GM19395 (cell line): ENCODE measurements around the gene PPP6R1.

ENCODE experiments used
- ATAC-seq: cut with Tn5 transposase; IDR thresholded peaks from one replicate; pipeline ENCODE4 v1.9.1; 2021; ENCODE audit warnings: mild to moderate bottlenecking, moderate library complexity; ENCODE audit not compliant: unreplicated experiment

Gene PPP6R1

GRCh38 chr19:55279770-55280643 lies 21.2 kb upstream of the PPP6R1 start, which contains the start of gene HSPBP1:
Gene HSPBP1, minus strand, starts transcription at chr19:55280110. Its CDS starts 502 bp downstream, at chr19:55279608.
- ATAC-seq = peak; percentile 68

GRCh38 chr19:55279340-55279739 lies 20.5 kb upstream of the PPP6R1 start:
- no peak for ATAC-seq

GRCh38 chr19:55278391-55279135 lies 19.7 kb upstream of the PPP6R1 start:
- ATAC-seq = no peak

- ATAC-seq = no peak
Measured at GRCh38 chr19:55277494-55277893, 18.7 kb upstream of the PPP6R1 start.

- ATAC-seq = peak; percentile 3
Measured at GRCh38 chr19:55276720-55277430, 18.1 kb upstream of the PPP6R1 start.

DNA sequence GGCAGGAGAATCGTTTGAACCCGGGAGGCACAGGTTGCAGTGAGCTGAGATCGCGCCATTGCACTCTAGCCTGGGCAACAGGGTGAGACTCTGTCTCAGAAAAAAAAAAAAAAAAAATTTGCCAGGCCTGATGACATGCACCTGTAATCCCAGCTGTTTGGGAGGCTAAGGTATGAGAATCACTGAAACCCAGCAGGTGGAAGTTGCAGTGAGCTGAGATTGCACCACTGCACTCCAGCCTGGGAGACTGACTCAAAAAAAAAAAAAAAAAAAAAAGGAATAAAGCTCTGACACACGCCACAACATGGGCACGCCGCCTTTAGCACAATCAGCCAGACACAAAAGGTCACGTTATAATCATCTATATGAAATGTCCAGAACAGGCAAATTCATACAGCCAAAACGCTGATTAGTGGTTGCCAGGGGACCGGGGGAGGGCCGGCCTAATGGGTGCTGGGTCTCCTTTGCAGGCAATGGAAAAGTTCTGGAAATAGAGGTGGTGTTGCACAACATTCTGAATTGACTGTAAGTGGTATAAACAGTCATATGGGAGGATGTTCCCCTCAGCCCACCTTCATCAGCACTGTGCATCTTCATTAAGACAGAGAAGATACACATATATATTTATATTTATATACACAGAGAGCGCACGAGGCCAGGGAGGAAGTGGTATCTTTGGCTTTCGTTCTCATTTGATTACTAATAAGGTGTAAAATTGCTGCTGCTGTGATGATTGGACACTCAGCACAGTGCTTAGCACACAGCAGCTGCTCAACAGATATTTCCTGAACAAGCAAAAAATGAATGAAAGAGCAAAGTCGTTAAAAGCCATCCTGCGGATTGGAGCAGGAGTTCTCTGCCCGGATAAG lies 17.3 kb upstream of the PPP6R1 start:
- ATAC-seq = peak; percentile 64

DNA sequence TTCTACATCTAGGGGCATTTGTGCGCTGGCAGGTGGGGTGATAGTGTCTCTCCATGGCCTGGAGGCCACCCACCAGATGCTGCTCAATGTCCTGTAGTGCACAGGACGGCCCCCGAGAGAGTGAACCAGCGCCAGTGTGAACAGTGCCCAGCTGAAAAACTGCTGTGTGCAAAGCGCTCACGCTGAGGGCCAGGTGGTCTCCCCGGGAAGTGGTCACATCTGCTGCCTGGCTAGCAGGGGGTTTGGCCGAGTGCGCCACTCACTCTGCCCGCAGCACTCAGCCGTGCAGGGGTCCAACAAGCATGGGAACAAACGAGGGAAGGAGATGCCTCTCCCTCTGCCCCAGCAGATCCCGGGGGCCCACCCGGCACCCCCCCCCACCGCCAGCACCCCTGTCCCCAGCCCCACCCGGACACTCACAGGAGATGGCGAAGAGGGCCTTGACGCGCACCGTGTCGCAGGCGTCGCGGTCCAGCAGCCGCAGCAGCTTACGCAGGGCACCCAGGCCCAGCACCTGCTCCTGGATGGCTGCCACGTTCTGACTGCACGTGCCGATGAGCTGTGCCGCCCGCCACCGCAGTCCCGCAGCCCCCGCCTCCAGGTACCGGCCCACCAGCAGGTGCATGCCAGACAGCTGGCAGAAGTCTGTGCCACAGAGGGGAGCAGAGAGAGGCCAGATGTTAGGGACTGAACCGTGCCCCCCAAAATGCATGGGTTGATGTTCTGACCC lies 15.3 kb upstream of the PPP6R1 start:
- ATAC-seq = no peak

DNA sequence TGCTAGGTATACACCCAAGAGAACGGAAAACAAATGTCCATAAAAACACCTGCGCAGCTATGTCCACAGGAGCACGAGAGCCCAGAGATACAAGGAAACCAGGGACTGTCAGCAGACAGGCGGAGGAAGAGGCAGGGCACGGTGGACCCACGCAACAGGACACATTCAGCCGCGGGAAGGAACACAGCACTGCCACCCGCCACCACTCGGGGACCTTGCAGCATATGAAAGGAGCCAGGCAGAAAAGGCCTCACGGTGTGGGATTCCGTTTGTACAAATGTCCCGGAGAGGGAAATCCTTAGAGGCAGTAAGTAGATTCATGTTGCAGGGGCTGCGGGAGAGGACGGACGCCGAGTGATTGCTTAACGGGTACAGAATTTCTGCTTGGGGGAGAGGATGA lies 13.3 kb upstream of the PPP6R1 start:
- no peak for ATAC-seq

DNA sequence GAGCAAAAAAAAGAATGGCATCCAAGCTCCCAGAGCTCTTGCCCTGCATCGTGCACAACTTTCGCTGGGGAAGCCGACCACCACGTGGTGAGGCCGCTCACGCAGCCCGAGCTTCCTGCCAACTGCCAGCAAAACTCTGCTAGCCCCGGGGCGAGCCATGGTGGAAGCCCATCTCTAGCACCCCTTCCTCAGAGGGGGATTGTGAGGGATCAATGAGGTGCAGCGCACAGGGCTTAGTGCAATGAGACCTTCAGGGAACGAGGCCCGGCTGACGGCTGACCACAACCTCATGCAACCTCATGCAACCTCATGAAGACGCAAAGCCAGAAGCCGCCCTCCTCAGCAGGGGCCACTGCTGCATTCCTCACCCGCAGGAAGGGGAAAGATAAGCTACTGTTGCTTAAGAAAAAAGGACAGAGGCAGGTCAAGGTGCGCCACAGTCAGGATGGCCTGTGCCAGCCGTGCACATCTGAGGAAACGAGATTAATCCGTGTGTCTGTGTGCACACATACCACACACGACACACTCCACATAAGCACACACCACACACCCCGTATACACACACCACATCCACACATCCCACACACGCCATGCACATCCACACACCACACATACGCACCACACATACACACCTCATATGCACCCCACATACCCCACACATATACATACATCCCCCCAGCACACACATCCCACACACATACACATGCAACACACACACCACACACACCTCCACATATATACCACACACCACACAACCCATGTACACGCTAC lies 11.5 kb upstream of the PPP6R1 start:
- ATAC-seq = no peak

DNA sequence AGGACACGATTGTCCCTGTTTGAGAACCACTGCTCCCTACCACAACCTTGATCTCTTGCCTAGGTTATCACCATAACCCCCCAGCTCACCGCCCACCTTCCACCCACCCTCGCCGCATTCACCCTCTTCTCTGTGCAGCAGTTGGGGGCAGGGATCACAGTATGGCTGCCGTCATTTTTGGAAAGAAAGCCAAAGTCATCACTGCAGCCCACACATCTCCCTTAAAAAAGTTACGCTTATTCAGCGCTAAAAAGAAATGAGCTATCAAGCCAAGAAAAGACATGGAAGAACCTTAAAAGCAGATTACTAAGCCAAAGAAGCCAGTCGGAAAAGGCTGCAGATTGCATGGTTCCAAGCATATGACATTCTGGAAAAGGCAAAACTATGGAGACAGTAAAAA lies 10.5 kb upstream of the PPP6R1 start:
- ATAC-seq = no peak

- no peak for ATAC-seq
Measured at GRCh38 chr19:55266840-55267239, 8.0 kb upstream of the PPP6R1 start.

DNA sequence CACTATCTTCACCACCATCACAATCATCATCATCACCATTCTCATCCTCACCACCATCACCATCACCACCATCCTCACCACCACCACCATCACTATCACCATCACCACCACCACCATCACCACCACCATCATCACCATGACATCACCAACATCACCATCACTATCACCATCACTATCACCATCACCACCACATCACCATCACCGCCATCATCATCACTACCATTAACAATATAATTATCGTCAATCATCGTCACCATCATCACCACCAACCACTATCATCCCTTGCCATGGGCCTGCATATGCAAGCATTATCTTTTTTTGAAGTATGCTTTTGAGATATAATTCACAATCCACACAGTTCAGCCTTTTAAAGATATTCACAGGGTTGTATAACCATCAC lies 7.6 kb upstream of the PPP6R1 start:
- ATAC-seq = no peak

GRCh38 chr19:55265723-55266386 lies 7.0 kb upstream of the PPP6R1 start:
- ATAC-seq = no peak

GRCh38 chr19:55265173-55265572 lies 6.4 kb upstream of the PPP6R1 start:
- ATAC-seq = no peak

DNA sequence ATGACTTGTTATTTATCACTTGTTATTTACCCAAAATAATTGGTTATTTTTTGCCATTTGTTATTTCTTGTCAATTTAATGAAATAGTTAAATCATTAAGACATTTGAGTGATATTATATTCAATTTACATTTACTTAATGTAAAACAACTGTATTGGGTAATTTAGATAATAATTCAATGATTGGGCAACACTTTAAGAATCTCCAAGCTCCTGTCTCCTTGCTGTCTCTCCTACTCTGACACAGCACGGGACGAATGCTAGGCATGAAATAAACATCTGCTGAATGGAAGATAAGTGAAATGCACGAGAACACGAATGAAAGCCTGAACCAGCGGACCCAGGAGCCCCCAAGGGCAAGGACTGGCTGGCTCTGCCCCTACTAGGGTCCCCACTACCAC lies 5.7 kb upstream of the PPP6R1 start:
- no peak for ATAC-seq

DNA sequence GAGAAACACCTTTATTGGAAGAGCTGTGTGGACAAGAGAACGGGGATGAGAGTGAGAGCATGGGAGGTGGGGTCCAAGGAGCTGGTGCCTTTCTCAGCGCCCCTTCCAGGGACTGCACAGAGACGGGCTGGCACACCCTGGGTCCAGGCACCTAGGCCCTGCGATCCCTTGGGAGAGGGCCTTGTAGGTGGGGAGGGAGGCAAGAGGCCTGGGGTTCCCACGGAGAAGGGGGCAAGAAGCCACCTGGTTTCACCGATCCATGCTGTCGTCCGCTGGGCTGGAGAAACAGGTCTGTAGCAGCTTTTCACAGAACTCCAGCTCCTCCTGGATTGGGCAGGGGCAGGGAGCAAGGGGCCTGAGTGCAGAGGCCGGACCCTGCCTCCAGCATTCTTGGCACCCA lies 3.5 kb upstream of the PPP6R1 start:
- ATAC-seq = no peak

DNA sequence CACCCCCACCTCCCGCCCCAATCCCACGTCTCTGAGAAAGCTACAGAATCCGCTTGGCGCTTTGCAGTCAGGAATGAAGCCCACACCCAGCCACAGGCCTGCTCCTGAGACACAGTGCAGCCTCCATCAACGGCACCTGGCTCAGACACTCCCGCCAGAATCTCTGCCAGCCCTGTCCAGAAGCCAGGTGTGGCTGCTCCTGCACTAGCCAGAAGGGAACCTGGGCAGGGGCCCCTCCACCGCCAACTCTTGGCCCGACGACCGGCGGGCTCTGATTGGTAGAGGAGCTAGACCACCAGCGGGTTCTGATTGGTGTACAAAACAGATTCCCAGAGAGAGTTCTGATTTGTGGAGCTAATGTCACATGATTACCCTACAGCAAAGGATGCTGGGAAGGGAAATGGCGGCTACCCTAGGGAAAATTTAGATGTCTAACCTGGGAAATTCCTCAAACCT lies 2.9 kb upstream of the PPP6R1 start:
- ATAC-seq = no peak

GRCh38 chr19:55259540-55260210 lies 858 bp upstream of the PPP6R1 start:
- ATAC-seq = no peak
